ENCODE data around the gene ODC1. TPM values are rescaled to one million over a fixed set of nuclear protein-coding genes. Genes with fewer than 3 reads are reported as not detected.

Gene ODC1
- 30.9 and 34.7 TPM in 2 replicates for total RNA-seq

GRCh38 chr2:10447895-10448575, at the start of gene ODC1:
TSS of gene ODC1 (minus strand) at chr2:10448327. CDS start at chr2:10445032, 3,295 bp downstream.

Other genes starting within 250 kb of the ODC1 start
- gene HPCAL1, start 145.4 kb downstream of the ODC1 start, total RNA-seq: 14.0 and 15.3 TPM in 2 replicates
- gene NOL10, start 241.6 kb upstream of the ODC1 start, total RNA-seq: 23.2 and 28.3 TPM in 2 replicates

Measured in cardiac ventricle fibroblast (primary cell).